GM12878 (cell line): ENCODE measurements around the gene RAB8A. TPM values are rescaled to one million over a fixed set of nuclear protein-coding genes. Genes with fewer than 3 reads are reported as not detected.

Source experiments
- ATAC-seq: fragments of 200-7000 bp; cut with Tn5 transposase; 3 replicates; pipeline ENCODE4 v1.9.1; 2020; ENCODE audit warnings: mild to moderate bottlenecking, moderate library complexity
- BruUV-seq: library from RNA; stranded (reverse); fragments of 400-500 nt; replicated peaks from 2 replicates; lab custom pipeline; 2021; lab: Mats Ljungman, UMichigan
- CTCF ChIA-PET: fragments of 300-600 bp; sonication (Branson Sonifier 250); formaldehyde crosslinking; extraction: SDS; loops from one replicate; lab custom pipeline; 2021; ENCODE audit warnings: inconsistent platforms; lab: Yijun Ruan, JAX
- POLR2A ChIA-PET: fragments of 350-600 bp; formaldehyde crosslinking; extraction: SDS; loops from one replicate; lab custom pipeline; 2021; ENCODE audit warnings: inconsistent platforms; lab: Charles Lee
- RAD21 ChIA-PET: fragments of 300-600 bp; sonication (Branson Sonifier 250); formaldehyde crosslinking; loops from one replicate; lab custom pipeline; 2023; ENCODE audit warnings: antibody characterized with exemption; ENCODE audit not compliant: unreplicated experiment; lab: Charles Lee
- SMC1A ChIA-PET: fragments of 300-600 bp; sonication (Branson Sonifier 250); formaldehyde crosslinking; loops from one replicate; lab custom pipeline; 2023; ENCODE audit not compliant: unreplicated experiment, uncharacterized antibody; lab: Charles Lee
- DNase-seq: peaks from one replicate; pipeline ENCODE4 v3.0.0-alpha.2; 2011; ENCODE audit warnings: low read depth, low spot score
- FAIRE-seq: peaks from 3 replicates; lab custom pipeline; 2011; peaks lifted over from hg19 to GRCh38; lab: Jason Lieb, UNC
- H2AFZ ChIP-seq: 2 replicates; pipeline ENCODE4 v1.6.0; 2011; ENCODE audit warnings: low read depth, low read length, control low read depth; ENCODE audit not compliant: control insufficient read depth
- H3K27ac ChIP-seq: 2 replicates; pipeline ENCODE4 v1.5.1; 2011; ENCODE audit warnings: control low read depth; ENCODE audit not compliant: control insufficient read depth, insufficient read depth
- H3K27me3 ChIP-seq, 2 experiments: replicated peaks in 1 of 2; 2 replicates each; pipeline versions ENCODE4 v1.6.0 to v1.6.1; 2011; ENCODE audit warnings: low read length in 1 of 2; ENCODE audit not compliant: control insufficient read depth in 2 of 2, insufficient read depth in 2 of 2
- H3K36me3 ChIP-seq, 2 experiments: 2 replicates each; pipeline ENCODE4 v1.5.1; 2011; ENCODE audit warnings: low read length in 1 of 2; ENCODE audit not compliant: control insufficient read depth in 2 of 2, insufficient read depth in 2 of 2
- H3K4me1 ChIP-seq: 2 replicates; pipeline ENCODE4 v1.6.1; 2011; ENCODE audit warnings: mild to moderate bottlenecking, low read length, moderate library complexity, mixed read lengths; ENCODE audit not compliant: control insufficient read depth, insufficient read depth
- H3K4me2 ChIP-seq: 2 replicates; pipeline ENCODE4 v1.6.0; 2011; ENCODE audit warnings: control low read depth; ENCODE audit not compliant: control insufficient read depth, insufficient read depth
- H3K4me3 ChIP-seq: fragments of 200-600 bp; sonication (generic); 2 replicates; pipeline ENCODE4 v1.5.1; 2016
- H3K79me2 ChIP-seq: 2 replicates; pipeline ENCODE4 v1.6.0; 2011; ENCODE audit warnings: low read length; ENCODE audit not compliant: control insufficient read depth, insufficient read depth
- H3K9ac ChIP-seq: 2 replicates; pipeline ENCODE4 v1.8.0; 2011; ENCODE audit warnings: low read length, control low read depth, mixed read lengths; ENCODE audit not compliant: control insufficient read depth, insufficient read depth
- H3K9me3 ChIP-seq: replicated peaks from 3 replicates; pipeline ENCODE4 v1.5.1; 2011; ENCODE audit warnings: mild to moderate bottlenecking, low read length; ENCODE audit not compliant: control insufficient read depth, insufficient read depth
- H4K20me1 ChIP-seq: 2 replicates; pipeline ENCODE4 v1.6.0; 2011; ENCODE audit not compliant: control insufficient read depth, insufficient read depth
- BACH1 ChIP-seq: fragments of 450-650 bp; IDR thresholded peaks from 2 replicates; pipeline ENCODE4 v1.6.1; 2017; ENCODE audit warnings: mild to moderate bottlenecking, borderline replicate concordance
- CREB1 ChIP-seq: IDR thresholded peaks from 2 replicates; pipeline ENCODE4 v1.6.1; 2012; ENCODE audit warnings: low read depth, mild to moderate bottlenecking, inconsistent platforms
- E4F1 ChIP-seq: fragments of 450-650 bp; IDR thresholded peaks from 2 replicates; pipeline ENCODE4 v1.6.1; 2018; ENCODE audit warnings: borderline replicate concordance, mild to moderate bottlenecking; ENCODE audit not compliant: partially characterized antibody
- FOXK2 ChIP-seq: fragments of 450-650 bp; IDR thresholded peaks from 2 replicates; pipeline ENCODE4 v1.6.1; 2017; ENCODE audit warnings: mild to moderate bottlenecking, moderate library complexity
- FOXM1 ChIP-seq: IDR thresholded peaks from 2 replicates; pipeline ENCODE4 v1.6.1; 2012; ENCODE audit warnings: low read depth, mild to moderate bottlenecking, inconsistent platforms, low read length, moderate library complexity
- NFXL1 ChIP-seq: fragments of 450-650 bp; IDR thresholded peaks from 2 replicates; pipeline ENCODE4 v1.6.1; 2017; ENCODE audit warnings: antibody characterized with exemption, mild to moderate bottlenecking, borderline replicate concordance
- STAT3 ChIP-seq: IDR thresholded peaks from 2 replicates; pipeline ENCODE4 v1.6.1; 2011; ENCODE audit warnings: low read depth, low read length, improper control_type of control experiment
- WGBS: methylation state at CpG from one replicate; pipeline ENCODE4 v1.1.6; 2016; ENCODE audit warnings: low lambda C conversion rate; ENCODE audit not compliant: insufficient replicate concordance, insufficient coverage; ENCODE audit errors: missing lambda C conversion rate; 5-methylcytosine and 5-hydroxymethylcytosine counted together
- in situ Hi-C: fragments of 300-500 bp; cut with MboI; formaldehyde crosslinking; loops from 9 replicates; pipeline ENCODE4 v1.14.3; 2018; ENCODE audit warnings: mixed read lengths
- intact Hi-C: fragments of 100-400 bp; cut with micrococcal nuclease; formaldehyde crosslinking; loops from one replicate; pipeline ENCODE4 v1.14.2; 2022; ENCODE audit not compliant: unreplicated experiment
- polyA plus RNA-seq, 11 experiments: library from polyadenylated mRNA; depleted of rRNA in 4 of 11; unstranded in 6 of 11; stranded (reverse) in 5 of 11; fragments of >200 nt; fragmentation: Nextera tagmentation in 4 of 11; fragmentation: Illumina TruSeq in 1 of 11; extraction: Ambion mirVana in 4 of 11; extraction: Trizol in 1 of 11; gene quantifications; 1 replicate in 1 of 11; 2 replicates in 10 of 11; pipeline versions ENCODE4 v1.2.1 to v1.2.3, GENCODE V29; 2011 to 2016; ENCODE audit warnings: inconsistent platforms in 2 of 11, missing spikeins in 2 of 11, low read depth in 1 of 11
- total RNA-seq, 4 experiments: library from RNA; depleted of rRNA in 3 of 4; stranded (reverse); fragments of >200 nt in 3 of 4; fragmentation: Illumina TruSeq in 1 of 4; extraction: Trizol in 1 of 4; gene quantifications; 2 replicates each; pipeline versions ENCODE4 v1.2.1 to v1.2.3, GENCODE V29; 2013 to 2021

RAB8A gene
- total and polyA plus RNA-seq, 10 of the 15 experiments (the other 5 are each of a cell fraction or from before 2014, with no cell fraction given) = 23.9 to 314 (median 185) TPM

GRCh38 chr19:16148443-16149229 is 36.9 kb downstream of the RAB8A start:
- no TSS peak for BruUV-seq
- Histone ChIP-seq H3K4me3 (peak overlapping the region; percentile 68), H3K79me2 (peaks cover 73% of the 10 kb centered on the region), H3K4me1 (peaks cover 34% of the 10 kb centered on the region), H3K9ac (peak overlapping the region; percentile 33), H3K27ac (peak overlapping the region; percentile 56), H3K9me3 (no peaks in the 10 kb centered on the region), H3K27me3 (no peaks in the 10 kb centered on the region), H4K20me1 (peaks cover 6% of the 10 kb centered on the region), H2AFZ (no peak overlapping the region), H3K4me2 (peak overlapping the region; percentile 84), H3K36me3 (peaks cover 19 to 35% of the 10 kb centered on the region in 2 experiments)
- 46% methylated on average over 8 of the region's 8 CpGs for WGBS
- ATAC-seq (no peak), DNase-seq (no peak), FAIRE-seq (no peak)
- POLR2A ChIA-PET = interaction anchor here (0.6 to 1.6 kb wide), 7 partner anchors 13 to 304 kb away, joined by 4 to 6 read pairs (median 5); no protein-coding TSS in a partner anchor
- SMC1A ChIA-PET = interaction anchor here (0.6 to 9.6 kb wide), 6 partner anchors 9 to 36 kb away, joined by 3 to 135 read pairs (median 4); partner anchors contain the start of gene FAM32A
- intact Hi-C loops (no loop called here), in situ Hi-C loops (no loop called here)
- RAD21 ChIA-PET = interaction anchor here (0.8 to 3.3 kb wide), 3 partner anchors 30 to 37 kb away, joined by 3 to 28 read pairs (median 4); partner anchors contain the start of gene RAB8A
- CTCF ChIA-PET = interaction anchor here (1.0 to 1.5 kb wide), 5 partner anchors 31 to 86 kb away, joined by 3 to 8 read pairs (median 3); no protein-coding TSS in a partner anchor
- TF ChIP-seq CREB1 = no peak
- no peak for TF ChIP-seq BACH1
- TF ChIP-seq NFXL1 = no peak
- TF ChIP-seq FOXM1 = no peak
- TF ChIP-seq FOXK2 = no peak
- no peak for TF ChIP-seq STAT3
- TF ChIP-seq E4F1 = no peak
